HG02840 (cell line): Measurements from ENCODE around the gene NCDN.

ENCODE experiments used
- ATAC-seq: cut with Tn5 transposase; IDR thresholded peaks from one replicate; pipeline ENCODE4 v1.9.1; 2021; ENCODE audit warnings: mild to moderate bottlenecking, moderate library complexity, moderate number of reproducible peaks; ENCODE audit not compliant: unreplicated experiment, low FRiP score

The NCDN gene

GRCh38 chr1:35553851-35554250, 3.7 kb upstream of the NCDN start:
- no peak for ATAC-seq

- no peak for ATAC-seq
Measured at GRCh38 chr1:35554266-35555211, 3.1 kb upstream of the NCDN start.

GRCh38 chr1:35555212-35555584, 2.4 kb upstream of the NCDN start:
- no peak for ATAC-seq

GRCh38 chr1:35555601-35556477, 1.8 kb upstream of the NCDN start:
- ATAC-seq, result no peak

- ATAC-seq, result no peak
Measured at GRCh38 chr1:35556484-35557117, 998 bp upstream of the NCDN start.

GRCh38 chr1:35557118-35557610, 435 bp upstream of the NCDN start, which contains the start of gene KIAA0319L:
Gene KIAA0319L (minus strand): TSS chr1:35557403. CDS start chr1:35554491, 2,912 bp downstream.
- ATAC-seq, result peak; percentile 76

GRCh38 chr1:35558374-35559316, 1.0 kb downstream of the NCDN start:
- ATAC-seq, result no peak

- ATAC-seq, result no peak
Measured at GRCh38 chr1:35559317-35559944, 1.8 kb downstream of the NCDN start.

GRCh38 chr1:35560256-35561225, 2.9 kb downstream of the NCDN start:
- no peak for ATAC-seq

- ATAC-seq, result no peak
Measured at GRCh38 chr1:35561297-35561971, 3.8 kb downstream of the NCDN start.

- ATAC-seq, result no peak
Measured at GRCh38 chr1:35561972-35562680, 4.5 kb downstream of the NCDN start.

GRCh38 chr1:35563166-35563565, 5.6 kb downstream of the NCDN start:
- ATAC-seq, result no peak

- no peak for ATAC-seq
Measured at GRCh38 chr1:35564037-35564883, 6.7 kb downstream of the NCDN start.

GRCh38 chr1:35564884-35565741, 7.5 kb downstream of the NCDN start:
- ATAC-seq, result no peak

- ATAC-seq, result no peak
Measured at GRCh38 chr1:35565742-35566133, 8.1 kb downstream of the NCDN start.
